Measurements from ENCODE around the gene MFSD12.
"Not testable (repeated sequence)": the region's sequence is repeated elsewhere in the genome, so short reads cannot be mapped to it uniquely, and the experiment has no call there.

The MFSD12 gene

GRCh38 chr19:3521104-3521445 is 36.3 kb downstream of the MFSD12 start:
- DNase-seq: no peak

- no peak for DNase-seq
Measured at GRCh38 chr19:3520166-3521103, 37.0 kb downstream of the MFSD12 start.

DNA sequence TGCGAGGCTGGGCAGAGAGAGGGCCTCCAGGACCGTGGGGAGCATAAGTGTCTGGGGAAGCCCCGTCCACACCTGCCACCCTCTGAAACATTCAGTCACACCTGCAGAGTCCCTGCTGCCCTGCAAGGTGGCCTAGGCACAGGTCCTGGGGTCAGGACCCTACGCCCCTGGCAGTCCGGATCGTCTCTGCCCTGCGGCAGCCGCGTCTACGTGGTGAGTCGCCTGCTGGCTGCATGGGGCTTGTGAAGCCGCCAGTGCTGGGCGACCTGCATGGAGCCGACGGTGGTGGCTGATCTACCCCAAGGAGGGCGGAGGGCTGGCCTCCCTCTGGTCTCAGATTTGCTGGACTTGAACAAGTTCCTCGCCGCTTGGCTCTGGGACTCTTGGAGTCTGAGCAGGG is 38.3 kb downstream of the MFSD12 start:
- DNase-seq: no peak

- DNase-seq: no peak
Measured at GRCh38 chr19:3518659-3519058, 38.7 kb downstream of the MFSD12 start.

- DNase-seq: no peak
Measured at GRCh38 chr19:3518255-3518654, 39.1 kb downstream of the MFSD12 start.

DNA sequence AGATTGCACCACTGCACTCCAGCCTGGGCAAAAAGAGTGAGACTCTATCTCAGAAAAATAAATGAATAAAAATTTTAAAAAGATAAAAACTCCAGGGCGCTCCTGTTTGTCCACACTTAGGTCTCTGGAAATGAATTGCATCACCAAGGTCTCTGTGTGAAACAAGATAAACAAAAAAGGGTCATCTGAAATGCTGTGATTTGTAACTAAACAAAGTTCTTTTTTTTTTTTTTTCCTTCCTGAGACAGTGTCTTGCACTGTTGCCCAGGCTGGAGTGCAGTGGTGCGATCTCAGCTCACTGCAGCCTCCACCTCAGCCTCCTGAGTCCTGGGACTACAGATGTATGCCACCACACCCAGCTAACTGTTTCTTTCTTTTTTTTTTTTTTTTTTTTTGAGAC is 39.7 kb downstream of the MFSD12 start:
- DNase-seq: no peak

- no peak for DNase-seq
Measured at GRCh38 chr19:3516675-3517207, 40.6 kb downstream of the MFSD12 start.

DNA sequence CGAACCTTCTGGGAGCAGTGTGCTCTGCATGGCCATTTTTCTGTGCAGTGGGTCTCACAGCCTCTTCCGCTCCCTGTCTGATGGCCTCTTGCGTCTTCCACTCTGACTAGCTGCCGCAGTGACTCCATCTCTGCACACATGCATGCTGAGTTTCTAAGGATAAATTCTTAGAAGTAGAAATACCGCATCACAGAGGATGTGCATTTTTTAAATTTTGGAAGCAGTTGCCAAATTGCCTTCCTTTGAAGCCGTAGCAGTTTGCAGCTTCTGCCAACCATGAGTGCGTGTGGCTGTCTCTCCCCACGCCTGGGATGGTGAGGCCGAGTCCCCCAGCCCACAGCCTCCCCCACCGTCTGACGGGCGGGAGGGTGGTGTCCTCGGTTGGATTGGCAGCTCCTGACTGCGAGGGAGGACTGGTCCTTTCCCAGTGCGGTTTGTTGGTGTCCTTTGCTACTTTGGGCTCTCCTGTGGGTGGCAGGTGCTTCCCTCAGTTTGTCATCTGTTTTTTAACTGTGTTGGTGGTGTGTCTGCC is 41.4 kb downstream of the MFSD12 start:
- no peak for DNase-seq

DNA sequence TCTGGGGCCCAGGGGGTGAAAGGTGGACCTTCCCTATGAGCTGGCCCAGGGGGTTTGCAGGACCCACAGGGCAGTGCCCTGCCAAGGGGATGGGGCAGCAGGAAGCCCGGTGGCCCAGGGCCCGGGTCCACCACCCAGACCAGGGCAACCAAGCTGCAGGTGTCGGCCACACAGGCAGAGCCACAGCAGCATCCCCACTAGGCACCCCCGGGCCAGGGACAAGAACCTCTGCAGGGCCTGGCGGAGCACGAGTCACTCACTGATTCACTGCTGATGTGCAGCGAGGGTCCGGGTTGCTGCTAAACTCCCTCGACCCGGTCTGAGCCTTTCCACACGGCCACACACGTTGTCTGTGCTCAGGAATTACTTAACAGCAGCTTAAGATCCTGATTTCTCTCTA is 42.5 kb downstream of the MFSD12 start:
- DNase-seq: no peak

GRCh38 chr19:3513229-3514140 is 43.9 kb downstream of the MFSD12 start:
- DNase-seq: no peak

DNA sequence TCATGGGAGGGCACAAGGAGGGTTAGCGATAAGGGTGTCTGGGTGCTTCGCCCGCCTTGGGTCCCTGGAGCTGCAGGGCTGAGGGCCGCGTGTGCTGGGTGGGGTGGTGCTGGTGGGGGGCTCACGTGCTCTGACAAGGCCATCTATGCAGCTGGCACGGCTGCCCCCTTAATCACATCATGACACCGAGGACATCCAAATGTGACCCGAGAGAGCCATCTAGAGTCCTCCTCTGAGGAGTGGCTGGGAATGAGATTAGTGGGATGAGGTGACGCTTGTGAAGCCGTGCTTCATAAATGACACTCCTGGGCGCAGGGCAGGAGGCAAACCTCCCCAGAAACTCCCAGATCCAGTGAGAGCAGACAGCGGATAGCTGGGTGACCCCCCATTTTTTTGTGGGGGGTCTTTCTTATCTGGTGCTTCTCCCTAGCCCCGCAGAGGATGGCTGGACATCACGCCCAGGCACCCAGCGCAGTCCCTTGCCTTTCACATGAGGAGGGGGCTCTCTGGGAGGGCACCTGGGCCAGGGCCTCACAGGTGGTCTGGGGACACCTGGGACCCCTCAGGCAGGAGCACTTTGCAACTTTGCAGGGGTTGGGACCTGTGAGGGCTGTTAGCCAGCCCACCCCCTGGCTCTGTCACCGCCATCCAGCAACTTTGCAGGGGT is 44.7 kb downstream of the MFSD12 start:
- DNase-seq: no peak

DNA sequence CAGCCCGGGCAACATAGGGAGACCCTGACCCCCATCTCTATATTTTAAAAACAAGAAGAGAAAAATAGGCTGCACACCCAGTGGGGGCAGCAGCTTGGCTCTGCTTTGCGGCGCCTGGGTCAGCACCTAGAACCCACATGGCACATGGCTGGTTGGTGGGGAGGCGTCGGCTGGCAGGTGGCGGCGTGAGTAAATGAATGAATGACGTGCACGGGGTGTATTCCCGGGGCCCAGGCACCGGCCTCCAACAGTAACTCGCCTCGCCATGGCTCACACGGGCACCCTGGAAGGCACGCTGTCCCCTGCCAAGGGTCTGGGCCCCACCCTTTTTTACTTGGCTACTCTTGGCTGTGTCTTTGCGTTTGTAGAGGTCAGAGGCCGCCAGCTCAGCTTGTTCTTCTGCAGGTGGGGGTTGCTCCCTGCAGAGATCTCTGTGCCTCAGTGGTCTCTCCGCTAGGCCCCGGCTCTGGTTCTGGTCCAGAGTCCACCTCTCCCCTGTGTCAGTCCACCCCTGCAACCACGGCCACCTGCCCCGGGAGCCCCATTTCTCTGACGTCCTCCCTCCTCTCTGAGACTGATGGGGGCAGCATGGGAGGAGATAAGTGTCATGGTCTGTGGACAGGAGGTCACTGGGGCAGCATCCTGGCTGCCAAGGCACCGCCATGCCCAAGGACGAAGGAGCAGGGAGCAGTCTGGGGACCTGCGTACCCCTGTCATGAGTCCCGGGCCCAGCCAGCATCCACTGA is 45.7 kb downstream of the MFSD12 start:
- no peak for DNase-seq

GRCh38 chr19:3510727-3511126 is 46.7 kb downstream of the MFSD12 start:
- DNase-seq: no peak

DNA sequence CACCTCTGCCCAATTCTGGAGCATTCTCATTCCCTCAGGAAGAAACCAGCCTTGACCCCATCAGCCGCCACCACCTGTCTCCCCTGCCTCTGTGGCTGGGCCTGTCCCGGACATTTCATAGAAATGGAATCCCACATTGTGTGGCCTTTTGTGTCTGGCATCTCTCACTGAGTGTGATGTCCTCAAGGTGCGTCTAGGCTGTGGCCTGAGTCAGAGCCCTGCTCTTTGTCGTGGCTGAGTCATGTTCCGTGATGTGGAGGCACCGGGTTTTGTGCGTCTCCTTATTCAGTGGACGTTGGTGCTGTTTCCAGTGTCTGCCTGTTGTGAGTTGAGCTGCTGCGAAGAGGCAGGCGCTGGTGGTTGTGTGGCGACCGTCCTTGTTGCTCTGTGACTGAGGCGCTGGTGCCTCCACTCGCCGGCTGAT is 47.8 kb downstream of the MFSD12 start:
- DNase-seq: no peak

DNA sequence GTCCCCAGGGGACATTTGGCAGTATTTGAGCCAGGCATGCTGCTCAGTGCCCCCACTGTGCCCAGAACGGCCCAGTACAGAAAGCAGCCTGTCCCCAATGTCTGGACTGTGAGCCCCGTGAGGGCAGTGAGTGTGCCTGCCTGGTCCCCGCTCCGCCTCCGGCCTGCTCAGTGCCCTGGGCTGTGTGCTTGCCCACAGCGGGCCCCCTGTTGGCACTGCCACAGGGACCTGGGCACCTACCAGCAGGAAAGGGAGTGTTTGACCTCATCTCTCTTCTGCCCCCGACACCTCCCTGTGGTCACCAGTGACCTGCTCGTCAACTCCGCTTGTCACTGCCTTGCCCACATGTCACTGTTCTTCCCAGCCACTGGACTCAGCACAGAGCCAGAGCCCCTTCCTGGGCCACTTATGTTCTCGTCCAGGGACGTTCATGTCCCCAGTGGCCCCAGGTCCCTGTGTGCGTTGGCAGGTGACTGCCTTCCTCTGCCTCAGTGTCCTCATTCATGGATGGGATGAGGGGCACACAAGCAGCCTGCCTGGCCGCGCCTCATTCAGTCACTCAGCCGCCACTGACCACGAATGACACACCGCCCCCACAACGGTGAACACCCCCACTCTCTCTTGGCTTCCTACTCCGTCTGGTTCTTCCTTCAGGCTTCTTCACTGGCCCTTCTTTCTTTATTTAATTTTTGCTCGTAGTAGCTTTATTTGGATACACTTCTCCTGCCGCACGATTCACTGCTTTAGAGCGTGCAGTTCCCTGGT is 48.4 kb downstream of the MFSD12 start:
- no peak for DNase-seq

- DNase-seq: not testable (repeated sequence)
Measured at GRCh38 chr19:3508121-3508661, 49.2 kb downstream of the MFSD12 start.

GRCh38 chr19:3507371-3508120 is 49.8 kb downstream of the MFSD12 start:
- DNase-seq: peak; percentile 36

- no peak for DNase-seq
Measured at GRCh38 chr19:3506384-3507340, 50.7 kb downstream of the MFSD12 start.

Measured in retina (tissue), 1 donor.